Measurements from ENCODE around the gene EIF2B5.

Gene EIF2B5

GRCh38 chr3:184188080-184188479 lies 52.9 kb downstream of the EIF2B5 start:
- no peak for TF ChIP-seq POLR2AphosphoS5 (IDR thresholded peaks at IDR 0.05; ENCODE audit: low read depth, low read length)
- TF ChIP-seq REST (IDR thresholded peaks at IDR 0.05; ENCODE audit: insufficient read depth in 1 of 2, low read depth in 2 of 2, low read length in 2 of 2), result no peak
- no peak for TF ChIP-seq SIN3A (IDR thresholded peaks at IDR 0.05; ENCODE audit: borderline replicate concordance, insufficient read depth, low read length)
- no peak for TF ChIP-seq FOXP2 (optimal IDR thresholded peaks at IDR 0.05; ENCODE audit: borderline replicate concordance, extremely low read depth, extremely low read length, insufficient read depth)
- TF ChIP-seq TAF1 (IDR thresholded peaks at IDR 0.05; ENCODE audit: borderline replicate concordance, insufficient read depth, low read length), result no peak

GRCh38 chr3:184189421-184189820 lies 54.3 kb downstream of the EIF2B5 start:
- TF ChIP-seq REST (IDR thresholded peaks at IDR 0.05; ENCODE audit: insufficient read depth in 1 of 2, low read depth in 2 of 2, low read length in 2 of 2) (no peak), FOXP2 (optimal IDR thresholded peaks at IDR 0.05; ENCODE audit: borderline replicate concordance, extremely low read depth, extremely low read length, insufficient read depth) (no peak), SIN3A (IDR thresholded peaks at IDR 0.05; ENCODE audit: borderline replicate concordance, insufficient read depth, low read length) (no peak), POLR2AphosphoS5 (IDR thresholded peaks at IDR 0.05; ENCODE audit: low read depth, low read length) (no peak), TAF1 (IDR thresholded peaks at IDR 0.05; ENCODE audit: borderline replicate concordance, insufficient read depth, low read length) (no peak)

- TF ChIP-seq SIN3A (IDR thresholded peaks at IDR 0.05; ENCODE audit: borderline replicate concordance, insufficient read depth, low read length) (no peak), POLR2AphosphoS5 (IDR thresholded peaks at IDR 0.05; ENCODE audit: low read depth, low read length) (no peak), REST (IDR thresholded peaks at IDR 0.05; ENCODE audit: insufficient read depth in 1 of 2, low read depth in 2 of 2, low read length in 2 of 2) (no peak)
These were observed 57.7 kb downstream of the EIF2B5 start for GRCh38 chr3:184192889-184193288.

GRCh38 chr3:184193991-184194539 lies 58.9 kb downstream of the EIF2B5 start:
- TF ChIP-seq SIN3A (IDR thresholded peaks at IDR 0.05; ENCODE audit: borderline replicate concordance, insufficient read depth, low read length), result no peak
- TF ChIP-seq REST (IDR thresholded peaks at IDR 0.05; ENCODE audit: insufficient read depth in 1 of 2, low read depth in 2 of 2, low read length in 2 of 2), result no peak
- no peak for TF ChIP-seq FOXP2 (optimal IDR thresholded peaks at IDR 0.05; ENCODE audit: borderline replicate concordance, extremely low read depth, extremely low read length, insufficient read depth)
- no peak for TF ChIP-seq TAF1 (IDR thresholded peaks at IDR 0.05; ENCODE audit: borderline replicate concordance, insufficient read depth, low read length)
- TF ChIP-seq POLR2AphosphoS5 (IDR thresholded peaks at IDR 0.05; ENCODE audit: low read depth, low read length), result no peak

All from PFSK-1 (cell line).